IPS-NIHi7 (cell line): ENCODE measurements around the gene PARD3B.

ENCODE experiments used
- DNase-seq: peaks from one replicate; pipeline ENCODE4 v3.0.0; 2012; ENCODE audit warnings: mixed read lengths; ENCODE audit errors: extremely low spot score

The PARD3B gene

DNA sequence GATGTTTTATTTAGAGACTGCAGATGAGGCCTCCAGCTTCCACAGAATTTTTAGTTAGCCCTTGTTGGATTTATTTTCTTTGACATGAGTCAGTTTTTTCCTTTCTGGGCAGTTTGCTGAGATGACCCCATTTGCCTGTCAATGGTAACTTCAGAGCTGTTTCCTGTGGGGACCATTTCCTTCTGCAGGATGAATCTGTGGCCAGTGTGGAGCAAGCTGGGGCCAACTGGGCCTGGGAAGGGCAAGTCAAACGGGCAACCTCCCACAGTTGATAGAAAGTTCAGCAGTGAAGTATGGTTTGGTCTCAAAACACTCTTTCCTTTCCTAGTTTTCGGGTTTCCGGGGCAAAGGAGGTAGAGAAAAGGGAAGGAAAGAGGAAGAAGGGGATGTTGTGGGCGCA lies 845.6 kb downstream of the PARD3B start:
- no peak for DNase-seq

DNA sequence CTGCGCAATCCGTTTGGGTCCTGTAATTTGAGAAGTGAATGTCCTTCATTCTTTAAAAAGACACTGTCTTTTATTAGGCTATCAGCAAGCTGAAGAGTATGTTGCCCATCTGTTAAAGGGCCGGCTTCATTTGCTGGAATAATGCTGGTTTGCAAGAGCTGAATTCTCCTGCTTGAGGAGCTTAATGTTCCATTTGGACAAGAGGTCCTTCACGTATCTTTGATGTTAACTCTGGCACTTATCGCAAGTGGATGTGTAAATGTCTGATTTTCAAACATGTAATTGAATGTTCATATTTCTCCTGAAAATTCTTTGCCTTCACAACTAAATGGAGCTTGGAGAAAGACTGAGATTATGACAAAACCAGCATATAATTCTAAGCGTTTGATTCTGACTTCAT lies 856.2 kb downstream of the PARD3B start:
- DNase-seq: no peak

GRCh38 chr2:205402011-205402410 lies 856.7 kb downstream of the PARD3B start:
- DNase-seq: no peak

GRCh38 chr2:205403244-205403825 lies 858.1 kb downstream of the PARD3B start:
- DNase-seq: no peak

DNA sequence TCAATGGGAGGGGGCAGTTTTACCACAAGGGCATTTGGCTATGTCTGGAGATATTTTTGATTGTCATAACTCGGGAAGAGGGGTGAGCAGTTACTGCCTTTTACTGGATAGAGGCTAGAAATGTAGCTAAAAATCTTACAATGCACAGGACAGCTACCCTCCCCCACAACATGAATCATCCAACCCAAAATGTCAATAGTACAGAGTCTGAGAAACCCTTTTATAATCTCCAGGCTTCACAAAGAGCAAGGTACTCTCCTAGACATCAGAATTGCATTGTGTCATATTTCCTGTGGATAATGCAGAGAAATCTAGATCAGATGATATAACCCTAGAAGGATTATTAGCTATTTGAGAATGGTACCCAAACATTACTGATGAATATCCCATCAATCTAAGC lies 859.9 kb downstream of the PARD3B start:
- DNase-seq: no peak

DNA sequence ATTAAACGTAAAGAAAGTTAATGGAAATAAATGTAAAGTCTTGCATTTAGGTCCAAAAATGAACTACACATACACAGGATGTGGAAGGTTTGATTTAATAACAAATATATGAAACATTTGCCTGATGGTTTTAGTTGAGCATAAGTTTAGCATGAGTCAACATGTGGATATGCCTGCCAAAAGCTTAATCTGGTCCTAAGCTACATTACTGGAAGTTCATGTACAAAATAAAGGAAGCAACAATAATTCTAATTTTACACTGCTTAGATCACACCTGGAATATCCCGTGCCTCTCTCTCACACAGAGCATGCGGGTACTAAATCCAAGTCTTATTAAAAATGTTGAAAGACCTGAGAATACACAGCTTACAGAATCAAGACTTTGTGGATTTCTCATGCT lies 860.5 kb downstream of the PARD3B start:
- DNase-seq: no peak

- no peak for DNase-seq
Observed at GRCh38 chr2:205407984-205408383, 862.7 kb downstream of the PARD3B start.

DNA sequence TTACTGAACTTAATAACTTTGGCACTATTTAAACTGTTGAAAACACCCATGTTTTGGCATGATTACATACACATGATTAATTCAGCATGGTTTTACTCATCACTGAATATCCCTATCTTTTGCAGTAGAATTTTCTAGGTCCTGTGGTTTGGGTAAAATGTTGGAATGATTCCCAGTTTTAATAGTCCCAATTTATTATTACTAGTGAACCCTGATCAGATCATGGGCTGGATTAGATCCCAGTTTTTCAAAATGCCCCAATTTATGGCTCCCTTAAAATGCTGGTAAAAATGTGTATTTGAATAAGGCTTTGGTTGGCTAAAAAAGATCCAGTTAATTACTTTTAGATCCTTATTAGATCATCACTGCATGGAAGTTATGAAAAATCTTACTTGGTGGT lies 863.4 kb downstream of the PARD3B start:
- no peak for DNase-seq

DNA sequence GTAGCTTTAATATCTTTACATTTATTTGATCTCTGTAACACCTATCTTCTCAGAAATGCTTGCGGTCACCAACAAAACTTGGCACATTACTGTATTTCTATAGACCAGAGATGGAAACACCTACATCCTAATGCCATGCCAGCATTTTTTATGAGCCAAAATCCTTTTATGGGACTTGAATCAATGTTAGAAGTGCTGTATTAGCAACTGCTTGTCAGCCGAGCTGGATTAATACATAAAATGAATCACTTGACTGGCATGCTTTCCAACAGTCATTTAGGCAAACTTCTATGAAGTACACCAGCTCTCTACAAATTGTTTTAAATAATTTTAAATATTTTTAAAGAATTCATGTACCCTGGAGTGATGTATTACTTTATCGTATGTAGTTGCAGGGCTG lies 864.1 kb downstream of the PARD3B start:
- no peak for DNase-seq

- DNase-seq: no peak
Observed at GRCh38 chr2:205411558-205411957, 866.3 kb downstream of the PARD3B start.

DNA sequence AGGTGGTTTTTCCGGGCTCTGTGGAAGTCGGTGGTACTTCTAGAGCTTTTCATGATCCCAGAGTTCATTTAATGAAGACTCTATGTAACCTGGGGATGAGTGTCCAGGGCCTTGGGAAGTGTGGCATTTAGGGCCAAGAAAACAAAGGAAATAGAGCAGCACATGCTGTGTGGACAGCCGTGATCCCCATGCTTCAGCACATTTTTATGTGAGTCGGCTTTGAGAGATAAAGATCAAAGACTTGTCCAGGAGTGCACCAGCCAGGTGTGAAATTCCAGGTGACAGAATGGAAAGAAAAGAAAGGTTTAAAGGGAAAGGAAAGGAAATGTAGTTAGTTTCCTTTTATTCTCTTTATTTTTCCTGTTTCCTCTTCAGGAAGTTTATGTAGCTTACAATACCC lies 879.1 kb downstream of the PARD3B start:
- DNase-seq: peak; percentile 22

DNA sequence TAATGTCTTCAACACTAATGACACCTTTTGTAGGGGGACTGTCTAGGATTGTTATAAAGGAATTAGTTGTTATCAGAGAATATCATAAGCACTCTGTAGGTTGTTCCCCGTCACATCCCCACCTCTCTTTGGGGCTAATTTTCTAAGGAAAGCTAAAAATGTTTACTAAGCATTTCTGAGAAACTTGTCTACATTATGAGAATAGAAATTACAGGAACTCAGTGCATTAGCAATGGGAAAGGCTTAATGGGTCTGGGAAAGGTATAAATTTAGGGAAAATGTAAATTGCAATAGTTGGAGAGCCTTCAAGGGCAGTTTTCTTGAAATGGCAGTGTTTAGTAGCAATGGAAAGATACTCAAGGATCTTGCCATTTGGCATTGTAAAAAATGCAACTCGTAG lies 879.8 kb downstream of the PARD3B start:
- DNase-seq: no peak

GRCh38 chr2:205427112-205427511 lies 881.8 kb downstream of the PARD3B start:
- no peak for DNase-seq

DNA sequence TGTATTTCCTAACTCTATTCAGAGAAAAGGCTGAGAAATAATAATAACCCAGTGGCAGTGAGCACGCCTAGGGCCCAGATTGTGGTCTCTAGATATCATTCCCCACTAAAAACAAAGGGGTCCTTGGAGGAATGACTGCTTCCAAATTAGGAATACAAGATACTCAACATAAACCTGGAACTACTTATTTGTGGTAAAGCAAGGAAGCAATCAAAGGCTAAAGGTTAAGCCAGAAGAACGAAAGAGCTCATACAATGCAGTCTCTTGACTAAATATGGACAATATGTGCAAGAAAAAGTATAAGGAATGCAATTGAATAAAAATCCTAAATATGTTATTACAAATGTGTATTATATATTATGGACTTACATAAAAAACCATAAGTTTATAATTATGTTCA lies 883.5 kb downstream of the PARD3B start:
- DNase-seq: no peak

GRCh38 chr2:205435970-205436369 lies 890.7 kb downstream of the PARD3B start:
- DNase-seq: no peak

DNA sequence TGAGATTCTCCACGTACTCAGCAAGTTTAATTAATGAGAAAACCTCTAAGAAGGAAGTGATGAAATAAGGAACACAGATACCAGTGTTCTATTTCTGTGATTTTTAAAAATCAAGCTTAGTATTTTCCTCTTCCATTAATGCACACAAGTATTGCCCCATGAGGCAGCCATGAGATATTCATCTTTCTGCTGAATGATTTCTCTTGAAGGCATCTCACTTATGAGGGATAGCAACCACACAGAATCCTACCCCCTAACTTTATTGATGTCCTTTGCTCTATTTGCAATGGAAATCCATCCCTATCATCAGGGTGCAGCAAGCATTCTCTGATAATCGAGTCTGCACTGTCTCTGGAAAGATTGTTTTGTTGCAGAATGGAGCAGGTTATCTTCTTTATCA lies 893.0 kb downstream of the PARD3B start:
- DNase-seq: no peak

- no peak for DNase-seq
Observed at GRCh38 chr2:205439621-205440020, 894.3 kb downstream of the PARD3B start.

DNA sequence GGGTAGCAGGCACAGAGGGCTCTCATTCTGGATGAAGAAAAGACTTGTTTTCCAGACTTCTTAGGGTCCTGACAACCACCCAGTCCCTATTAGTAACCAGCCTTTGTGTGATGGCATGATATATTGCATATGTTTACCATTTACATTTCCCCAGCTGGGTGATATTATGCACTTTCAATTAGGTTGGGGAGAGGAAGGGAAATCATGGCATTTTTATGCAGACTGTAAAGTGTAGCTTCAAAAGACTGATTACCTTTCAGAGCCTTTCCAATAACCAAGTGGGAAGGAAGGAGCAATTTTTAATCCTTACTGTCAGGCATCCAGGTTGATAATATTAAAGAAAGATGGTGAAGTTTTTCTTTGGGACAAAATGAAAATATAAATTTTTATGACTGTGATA lies 896.2 kb downstream of the PARD3B start:
- no peak for DNase-seq

- DNase-seq: no peak
Observed at GRCh38 chr2:205448189-205448588, 902.9 kb downstream of the PARD3B start.

DNA sequence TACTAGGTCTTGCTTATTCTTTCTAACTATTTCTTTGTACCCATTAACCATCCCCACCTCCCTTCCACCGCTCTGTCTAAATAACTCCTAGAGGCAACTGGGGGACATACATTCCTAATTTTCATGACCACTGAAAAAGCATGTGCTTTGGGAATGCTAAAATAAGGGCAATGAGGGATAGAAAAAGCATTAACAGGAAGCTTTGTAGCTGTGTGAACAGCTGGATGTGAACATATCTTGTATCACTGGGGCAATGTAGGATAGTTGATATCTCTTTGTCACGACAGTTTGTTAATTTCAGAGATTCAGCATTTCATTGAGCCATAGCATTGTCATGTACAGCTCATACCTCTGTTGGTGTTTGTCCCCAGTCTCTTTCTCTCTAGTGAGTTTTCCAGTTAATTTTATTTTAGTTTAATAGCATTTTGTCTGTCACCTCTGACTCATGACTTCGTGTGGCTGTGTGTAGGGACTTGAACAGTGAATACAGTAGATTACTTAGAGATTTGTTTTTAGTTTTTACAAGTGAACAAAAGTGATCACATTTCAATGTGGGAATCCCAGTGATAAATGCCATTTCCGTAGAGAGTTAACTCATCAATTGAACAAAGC lies 906.7 kb downstream of the PARD3B start:
- no peak for DNase-seq

DNA sequence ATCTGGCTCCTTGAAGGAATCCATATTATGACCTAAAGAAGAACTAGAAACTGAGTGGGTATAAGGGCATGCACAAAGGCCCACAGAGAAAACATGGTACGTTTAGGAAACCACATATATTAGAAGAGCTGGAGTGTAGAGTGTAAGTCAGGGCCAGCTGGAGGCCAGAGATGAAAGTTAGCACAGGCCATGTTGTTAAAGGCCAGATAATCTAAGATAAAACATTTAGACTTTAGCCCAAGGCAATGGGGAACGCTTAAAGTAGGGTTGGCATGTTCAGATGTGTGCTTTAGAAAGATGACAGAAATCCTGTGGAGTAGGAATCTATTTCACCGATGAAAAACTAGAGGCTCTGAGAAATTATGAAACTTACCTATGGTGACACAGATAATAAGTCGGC lies 907.9 kb downstream of the PARD3B start:
- no peak for DNase-seq

- no peak for DNase-seq
Observed at GRCh38 chr2:205456682-205457081, 911.4 kb downstream of the PARD3B start.

- DNase-seq: no peak
Observed at GRCh38 chr2:205460217-205460616, 914.9 kb downstream of the PARD3B start.

GRCh38 chr2:205461169-205461568 lies 915.9 kb downstream of the PARD3B start:
- no peak for DNase-seq
